Activated naive CD8-positive, alpha-beta T cell (primary cell): ENCODE results near the gene KAZN.

Source experiments
- H3K27ac Mint-ChIP-seq: one replicate; pipeline ENCODE4 v1.8.0; 2021; ENCODE audit warnings: mixed read lengths
- H3K27me3 Mint-ChIP-seq: one replicate; pipeline ENCODE4 v1.8.0; 2021; ENCODE audit warnings: mixed read lengths
- H3K36me3 Mint-ChIP-seq: one replicate; pipeline ENCODE4 v1.8.0; 2021; ENCODE audit warnings: mixed read lengths
- H3K4me1 Mint-ChIP-seq: one replicate; pipeline ENCODE4 v1.8.0; 2021; ENCODE audit warnings: low read depth, mixed read lengths
- H3K4me3 Mint-ChIP-seq: one replicate; pipeline ENCODE4 v1.8.0; 2021; ENCODE audit warnings: mild to moderate bottlenecking, mixed read lengths
- H3K9me3 Mint-ChIP-seq: one replicate; pipeline ENCODE4 v1.8.0; 2021; ENCODE audit warnings: low read depth, mixed read lengths

Gene KAZN

DNA sequence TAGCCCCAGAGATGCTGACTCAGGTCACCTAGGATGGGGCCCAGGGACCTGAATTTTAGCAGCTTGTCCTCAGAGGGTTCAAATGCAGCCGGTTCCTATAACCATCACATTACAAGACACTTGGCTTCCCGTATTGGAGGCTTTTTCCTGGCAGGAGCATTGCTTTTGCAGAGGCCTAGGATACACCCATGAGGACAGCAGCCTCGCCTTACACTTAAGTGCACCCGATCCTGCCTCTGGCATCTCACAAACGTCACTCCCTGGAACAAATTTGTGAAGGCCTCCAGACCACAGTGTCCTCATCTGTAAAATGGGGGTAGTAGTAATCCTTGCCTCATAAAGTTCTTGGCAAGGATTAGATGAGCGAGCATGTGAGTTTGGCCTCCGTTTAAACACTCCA lies 130.0 kb downstream of the KAZN start:
- H3K4me1 Mint-ChIP-seq = no peaks in the 10 kb centered on the region
- H3K36me3 Mint-ChIP-seq = no peaks in the 10 kb centered on the region
- no peak overlapping the region for H3K4me3 Mint-ChIP-seq
- no peak overlapping the region for H3K27ac Mint-ChIP-seq
- H3K27me3 Mint-ChIP-seq = peaks cover 2% of the 10 kb centered on the region
- no peaks in the 10 kb centered on the region for H3K9me3 Mint-ChIP-seq

DNA sequence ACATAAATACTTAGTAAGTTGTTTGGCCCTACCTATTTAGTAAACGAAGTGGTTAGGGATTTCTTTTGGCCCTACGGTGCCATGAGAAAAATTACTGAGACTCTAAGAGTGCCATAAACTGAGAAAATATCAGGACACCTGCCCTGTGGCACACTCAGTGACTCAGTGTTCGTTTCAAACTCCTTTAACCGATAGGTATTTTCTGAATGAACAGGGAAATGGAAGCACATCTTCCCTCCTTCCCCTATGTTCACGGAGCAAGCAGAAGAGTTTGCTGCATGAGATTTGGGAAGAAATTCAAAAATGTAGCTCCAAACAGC lies 134.2 kb downstream of the KAZN start:
- Mint-ChIP-seq H3K4me3 (no peak overlapping the region), H3K27me3 (peaks cover 7% of the 10 kb centered on the region), H3K27ac (no peak overlapping the region), H3K36me3 (no peaks in the 10 kb centered on the region), H3K9me3 (no peaks in the 10 kb centered on the region), H3K4me1 (no peaks in the 10 kb centered on the region)

DNA sequence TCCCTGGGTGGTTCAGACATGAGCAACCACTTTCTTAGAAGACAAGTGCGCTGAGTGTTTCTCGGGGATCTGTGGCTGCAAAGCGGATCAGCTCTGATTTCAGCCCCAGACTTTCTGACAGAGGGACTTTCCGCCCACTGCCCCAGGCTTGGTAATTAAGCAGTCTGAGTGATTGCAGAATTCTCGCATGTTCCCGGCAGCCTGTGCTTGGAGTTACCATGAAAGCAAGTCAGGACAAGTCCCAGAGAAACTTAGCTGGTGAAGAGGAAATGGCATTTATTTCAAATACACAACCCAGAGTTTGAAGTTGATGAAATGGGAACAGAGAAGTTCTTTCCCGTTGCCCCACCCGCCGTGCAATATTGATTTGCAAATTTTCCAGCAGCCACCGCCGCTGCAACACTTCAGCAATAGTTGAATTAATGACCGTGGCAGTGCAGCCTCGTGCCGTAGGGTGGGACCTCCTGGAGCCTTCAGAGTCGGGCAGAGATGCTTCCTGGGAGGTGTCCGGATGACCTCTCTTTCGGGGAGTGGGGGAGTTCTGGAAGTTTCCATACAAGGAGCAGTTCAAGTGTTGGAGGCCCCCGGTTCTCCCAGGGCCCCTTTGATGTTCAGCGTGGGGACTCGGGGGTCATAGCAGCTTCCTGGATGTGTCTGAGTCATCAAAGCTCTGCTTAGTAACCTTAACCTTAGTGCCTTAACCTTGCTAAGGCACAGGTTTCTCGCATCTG lies 134.7 kb downstream of the KAZN start:
- Mint-ChIP-seq H3K36me3 (no peaks in the 10 kb centered on the region), H3K9me3 (no peaks in the 10 kb centered on the region), H3K4me3 (no peak overlapping the region), H3K4me1 (no peaks in the 10 kb centered on the region), H3K27ac (no peak overlapping the region), H3K27me3 (peaks cover 9% of the 10 kb centered on the region)

DNA sequence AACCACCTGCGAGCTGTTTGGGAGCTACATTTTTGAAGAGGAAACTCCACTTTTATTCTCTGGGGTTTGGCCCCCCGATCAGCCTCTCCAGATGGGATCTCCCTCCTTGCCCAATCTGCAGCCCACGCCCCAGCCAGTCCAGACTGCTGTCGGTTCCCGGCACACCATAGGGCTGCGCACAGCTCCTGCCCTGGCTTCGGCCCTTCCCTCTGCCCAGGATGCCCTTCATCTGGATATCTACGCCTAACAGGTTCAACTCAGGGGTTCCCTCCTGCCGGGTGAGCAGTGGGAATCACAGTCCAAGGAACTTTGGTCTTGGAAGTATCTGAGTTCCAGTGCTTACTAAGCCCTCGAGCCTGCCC lies 135.3 kb downstream of the KAZN start:
- H3K27ac Mint-ChIP-seq = no peak overlapping the region
- H3K9me3 Mint-ChIP-seq = no peaks in the 10 kb centered on the region
- H3K4me1 Mint-ChIP-seq = no peaks in the 10 kb centered on the region
- H3K27me3 Mint-ChIP-seq = peaks cover 9% of the 10 kb centered on the region
- H3K36me3 Mint-ChIP-seq = no peaks in the 10 kb centered on the region
- H3K4me3 Mint-ChIP-seq = no peak overlapping the region

DNA sequence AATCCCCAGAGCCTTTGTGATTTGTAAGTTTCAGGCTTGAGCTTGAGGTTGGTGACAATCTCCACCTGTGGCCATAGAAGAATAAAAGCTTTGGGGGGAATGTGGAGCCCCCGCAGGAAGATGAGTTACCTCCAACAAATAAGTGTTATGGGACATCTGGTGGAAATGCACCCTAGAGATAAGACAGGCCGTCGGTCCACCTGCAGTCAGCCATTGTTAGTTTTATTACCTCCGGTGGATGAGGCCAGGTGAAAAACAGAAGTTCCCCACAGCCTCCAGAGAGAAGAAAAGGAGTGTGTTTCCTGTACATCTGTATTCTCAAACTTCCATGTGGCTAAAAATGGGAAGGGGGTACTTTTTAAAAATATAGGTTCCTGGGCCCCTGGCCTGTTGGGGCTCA lies 137.4 kb downstream of the KAZN start:
- peaks cover 16% of the 10 kb centered on the region for H3K27me3 Mint-ChIP-seq
- no peak overlapping the region for H3K27ac Mint-ChIP-seq
- H3K4me1 Mint-ChIP-seq = no peaks in the 10 kb centered on the region
- H3K36me3 Mint-ChIP-seq = no peaks in the 10 kb centered on the region
- no peaks in the 10 kb centered on the region for H3K9me3 Mint-ChIP-seq
- no peak overlapping the region for H3K4me3 Mint-ChIP-seq

DNA sequence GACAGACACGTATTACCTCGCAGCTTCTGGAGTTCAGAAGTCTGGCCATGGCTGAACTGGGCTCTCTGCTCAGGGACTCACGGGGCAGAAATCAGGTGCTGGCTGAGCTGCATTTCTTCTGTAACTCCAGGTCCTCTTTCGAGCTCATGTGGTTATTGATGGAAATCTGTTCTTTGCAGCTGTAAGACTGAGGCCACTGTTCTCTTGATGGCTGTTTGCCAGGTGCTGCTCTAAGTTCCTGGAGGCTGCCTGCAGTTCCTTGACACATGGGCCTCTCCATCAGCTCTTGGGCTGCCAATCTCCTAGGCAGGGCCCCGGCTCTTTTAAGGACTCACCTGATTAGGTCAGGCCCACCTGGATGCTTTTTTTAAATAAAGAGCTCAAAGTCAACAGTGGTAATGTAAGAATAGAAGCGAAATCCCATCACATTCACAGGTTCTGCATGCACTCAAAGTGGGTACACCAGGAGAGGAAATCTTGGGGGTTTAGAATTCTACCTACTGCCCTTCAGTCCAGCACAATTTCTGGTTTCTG lies 139.1 kb downstream of the KAZN start:
- no peaks in the 10 kb centered on the region for H3K36me3 Mint-ChIP-seq
- H3K27me3 Mint-ChIP-seq = peaks cover 22% of the 10 kb centered on the region
- H3K27ac Mint-ChIP-seq = no peak overlapping the region
- no peaks in the 10 kb centered on the region for H3K4me1 Mint-ChIP-seq
- H3K9me3 Mint-ChIP-seq = no peaks in the 10 kb centered on the region
- no peak overlapping the region for H3K4me3 Mint-ChIP-seq

DNA sequence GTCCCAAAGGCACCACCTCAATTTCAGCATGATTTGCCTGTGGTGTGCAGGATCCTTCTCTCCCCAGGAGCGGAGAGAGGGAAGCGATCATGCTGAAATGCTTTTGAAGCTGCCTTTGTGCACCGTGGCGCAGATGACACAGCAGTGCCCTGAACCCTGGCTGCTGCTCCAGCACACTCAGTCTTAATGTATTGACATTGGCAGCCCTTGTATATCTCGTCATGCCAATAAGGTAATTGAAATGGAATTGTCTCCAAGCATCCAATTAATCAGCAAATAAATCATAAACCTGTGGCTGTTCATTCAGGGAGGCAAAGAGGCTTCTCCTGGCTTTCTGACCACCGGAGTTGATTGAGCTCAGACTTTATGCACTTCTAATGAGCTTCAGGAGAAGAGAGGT lies 139.8 kb downstream of the KAZN start:
- no peaks in the 10 kb centered on the region for H3K36me3 Mint-ChIP-seq
- peaks cover 23% of the 10 kb centered on the region for H3K27me3 Mint-ChIP-seq
- no peak overlapping the region for H3K4me3 Mint-ChIP-seq
- H3K9me3 Mint-ChIP-seq = no peaks in the 10 kb centered on the region
- H3K4me1 Mint-ChIP-seq = no peaks in the 10 kb centered on the region
- H3K27ac Mint-ChIP-seq = no peak overlapping the region

DNA sequence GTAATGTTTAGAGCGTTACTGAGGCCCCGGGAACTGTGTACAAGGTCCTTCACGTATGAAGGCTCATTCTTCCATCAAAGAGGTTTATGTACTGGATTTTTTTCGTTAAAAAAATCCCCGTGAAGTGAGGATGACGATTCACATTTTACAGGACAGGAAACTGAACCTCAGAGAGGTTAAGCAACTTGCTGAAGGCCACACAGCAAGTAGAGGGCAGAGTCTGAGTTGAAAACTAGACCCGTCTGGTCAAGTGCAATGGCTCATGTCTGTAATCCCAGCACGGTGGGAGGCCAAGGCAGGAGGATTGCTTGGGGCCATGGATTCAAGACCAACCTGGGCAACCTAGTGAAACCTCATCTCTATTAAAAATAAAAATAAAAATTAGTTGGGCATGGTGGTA lies 140.2 kb downstream of the KAZN start:
- no peaks in the 10 kb centered on the region for H3K4me1 Mint-ChIP-seq
- H3K27ac Mint-ChIP-seq = no peak overlapping the region
- no peaks in the 10 kb centered on the region for H3K9me3 Mint-ChIP-seq
- peaks cover 23% of the 10 kb centered on the region for H3K27me3 Mint-ChIP-seq
- no peak overlapping the region for H3K4me3 Mint-ChIP-seq
- H3K36me3 Mint-ChIP-seq = no peaks in the 10 kb centered on the region

DNA sequence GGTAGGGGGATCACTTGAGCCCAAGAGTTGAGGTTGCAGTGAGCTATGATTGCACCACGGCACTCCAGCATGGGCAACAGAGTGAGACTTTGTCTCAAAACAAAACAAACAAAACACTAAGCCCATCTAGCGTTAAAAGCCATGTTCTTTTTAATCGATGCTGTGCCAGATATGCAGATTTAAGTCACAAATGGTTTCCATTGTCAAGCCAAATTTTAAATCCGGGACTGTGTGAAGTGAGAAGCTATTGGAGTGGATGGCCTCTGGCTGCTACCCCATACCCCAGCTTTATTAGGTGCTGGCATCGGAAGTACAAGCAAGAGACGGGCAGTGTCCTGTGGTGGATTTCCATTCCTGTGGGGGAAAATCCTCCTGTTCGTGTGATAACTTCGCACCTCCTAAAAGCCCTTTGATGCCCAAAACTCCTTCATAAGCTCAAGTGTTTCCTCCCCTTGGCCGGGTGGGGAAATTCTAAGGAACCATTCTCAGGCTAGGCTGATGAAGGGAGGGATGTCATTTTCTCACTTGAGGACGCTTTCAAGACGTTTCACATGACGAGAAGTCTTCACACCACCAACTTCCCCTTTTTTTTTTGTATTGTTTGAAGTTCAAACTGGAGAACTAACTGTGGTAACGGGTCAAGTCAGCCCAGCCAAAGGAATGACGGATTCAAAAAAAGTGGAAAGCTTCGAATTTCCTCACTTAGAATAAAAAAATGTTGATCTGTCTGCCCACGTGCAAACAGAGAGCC lies 140.8 kb downstream of the KAZN start:
- H3K27me3 Mint-ChIP-seq = peaks cover 23% of the 10 kb centered on the region
- no peaks in the 10 kb centered on the region for H3K4me1 Mint-ChIP-seq
- H3K36me3 Mint-ChIP-seq = no peaks in the 10 kb centered on the region
- H3K27ac Mint-ChIP-seq = no peak overlapping the region
- no peak overlapping the region for H3K4me3 Mint-ChIP-seq
- H3K9me3 Mint-ChIP-seq = no peaks in the 10 kb centered on the region

DNA sequence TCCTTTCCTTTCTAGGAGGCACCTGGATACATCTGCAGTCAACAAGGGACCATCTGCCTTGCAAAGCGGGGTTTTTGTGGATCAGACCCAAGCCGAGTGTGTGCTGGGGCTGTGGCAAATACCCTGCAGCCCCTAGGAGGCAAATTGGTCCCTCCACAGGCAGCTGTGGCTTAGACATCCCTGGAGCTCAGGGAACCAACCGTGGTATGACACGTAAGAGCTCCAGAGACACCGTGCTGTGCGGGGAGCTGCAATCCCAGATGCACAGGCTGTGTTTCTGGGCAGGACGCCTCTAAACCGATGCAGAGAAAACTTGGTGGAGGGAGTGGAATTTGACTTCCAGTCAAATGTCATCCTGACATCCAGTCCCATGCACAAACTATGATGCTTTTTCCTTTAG lies 141.5 kb downstream of the KAZN start:
- Mint-ChIP-seq H3K27ac (no peak overlapping the region), H3K9me3 (no peaks in the 10 kb centered on the region), H3K4me1 (no peaks in the 10 kb centered on the region), H3K36me3 (no peaks in the 10 kb centered on the region), H3K4me3 (no peak overlapping the region), H3K27me3 (peaks cover 23% of the 10 kb centered on the region)

DNA sequence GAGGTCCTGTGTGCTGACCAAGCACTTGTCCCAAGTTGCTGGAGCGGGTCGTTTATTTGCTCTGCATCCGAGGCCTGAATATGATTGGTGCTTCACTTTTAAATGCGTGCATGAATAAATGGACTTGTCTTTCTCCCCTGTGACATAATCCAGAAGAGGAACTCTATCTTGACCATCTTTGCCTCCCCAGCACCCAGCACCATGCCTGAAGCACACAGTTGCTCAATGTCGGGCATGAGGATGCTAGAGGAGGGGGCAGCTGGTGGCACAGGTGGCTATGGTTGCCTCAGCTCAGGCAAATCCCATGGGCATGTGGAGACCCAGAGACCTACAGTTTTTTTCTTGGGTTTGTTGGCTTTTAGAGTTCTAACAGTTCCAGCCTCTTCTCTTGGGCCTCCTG lies 142.6 kb downstream of the KAZN start:
- Mint-ChIP-seq H3K36me3 (no peaks in the 10 kb centered on the region), H3K27me3 (peaks cover 23% of the 10 kb centered on the region), H3K4me3 (no peak overlapping the region), H3K9me3 (no peaks in the 10 kb centered on the region), H3K4me1 (no peaks in the 10 kb centered on the region), H3K27ac (no peak overlapping the region)

DNA sequence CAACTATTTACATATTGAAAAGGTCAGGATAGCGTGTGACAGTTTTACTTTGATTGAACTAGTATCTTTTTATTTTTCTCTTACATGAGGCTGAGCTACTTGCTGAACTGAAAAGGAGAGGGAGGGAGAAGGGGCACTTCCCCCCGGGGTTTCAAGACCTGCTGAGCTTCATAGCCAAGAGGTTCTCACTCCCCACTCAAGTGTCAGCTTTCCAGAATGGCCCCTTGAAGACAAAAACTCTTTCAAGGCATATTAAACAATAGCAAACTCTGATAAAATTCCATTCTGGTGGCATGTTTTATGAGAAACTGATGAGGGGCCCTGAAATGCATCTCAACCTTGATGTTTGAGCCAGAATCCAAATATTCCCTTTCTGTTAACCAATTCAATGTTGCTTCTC lies 143.0 kb downstream of the KAZN start:
- Mint-ChIP-seq H3K36me3 (no peaks in the 10 kb centered on the region), H3K4me3 (no peak overlapping the region), H3K27me3 (peaks cover 23% of the 10 kb centered on the region), H3K27ac (no peak overlapping the region), H3K4me1 (no peaks in the 10 kb centered on the region), H3K9me3 (no peaks in the 10 kb centered on the region)

DNA sequence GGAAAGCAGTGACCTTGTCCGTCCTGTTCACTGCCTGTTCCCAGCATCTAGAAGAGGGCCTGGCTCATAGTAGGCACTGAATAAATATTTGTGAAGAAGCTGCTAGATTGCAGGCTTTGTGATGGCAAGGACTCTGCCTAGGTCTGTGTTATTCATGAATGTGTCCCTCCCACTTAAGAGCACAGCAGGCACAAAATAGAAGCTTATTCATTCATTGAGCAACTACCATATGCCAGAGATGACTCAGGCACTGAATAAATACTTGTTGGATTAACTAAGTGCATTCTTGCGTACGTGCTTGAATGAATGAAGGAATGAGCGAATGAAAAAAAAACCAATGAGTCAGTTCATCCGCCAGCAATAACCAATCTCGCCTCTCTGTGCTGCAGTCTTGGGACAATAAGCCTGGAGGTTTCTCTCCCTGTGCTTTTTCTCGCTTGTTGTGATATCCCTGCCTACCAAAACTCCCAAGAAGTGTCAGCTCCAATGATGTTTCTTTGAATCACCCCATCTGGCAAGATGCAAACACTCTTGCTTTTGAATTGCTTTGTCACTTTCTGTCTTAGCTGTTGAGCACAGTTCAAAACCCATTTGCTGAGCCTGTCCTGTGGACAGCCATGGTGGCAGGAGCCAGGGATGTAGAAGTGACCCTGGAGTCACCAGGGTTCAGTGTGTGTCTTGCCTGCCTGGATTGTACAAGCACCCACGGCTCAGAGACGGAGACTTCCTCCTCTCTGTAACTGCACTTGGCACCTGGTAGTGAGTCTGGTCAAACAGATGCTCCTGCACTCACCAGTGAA lies 143.9 kb downstream of the KAZN start:
- H3K9me3 Mint-ChIP-seq = no peaks in the 10 kb centered on the region
- H3K4me3 Mint-ChIP-seq = no peak overlapping the region
- peaks cover 16% of the 10 kb centered on the region for H3K27me3 Mint-ChIP-seq
- no peaks in the 10 kb centered on the region for H3K36me3 Mint-ChIP-seq
- H3K4me1 Mint-ChIP-seq = no peaks in the 10 kb centered on the region
- no peak overlapping the region for H3K27ac Mint-ChIP-seq

DNA sequence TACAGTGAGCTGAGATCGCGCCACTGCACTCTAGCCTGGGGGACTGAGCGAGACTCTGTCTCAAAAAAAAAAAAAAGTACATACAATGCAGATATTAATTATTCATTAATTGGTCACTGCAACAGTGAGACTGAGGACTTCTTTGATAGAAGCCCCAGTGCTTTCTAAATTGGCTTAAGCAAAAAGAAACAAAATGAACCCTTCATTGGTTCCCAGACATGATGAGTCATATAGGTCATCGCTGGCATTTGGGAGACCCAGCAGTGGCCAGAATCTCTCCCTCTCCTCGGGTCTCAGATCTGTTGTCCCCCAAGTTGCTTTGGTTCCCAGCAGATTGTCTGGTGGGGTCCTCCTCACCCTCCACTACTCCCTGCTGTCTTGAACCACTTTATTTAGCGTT lies 144.9 kb downstream of the KAZN start:
- Mint-ChIP-seq H3K27ac (no peak overlapping the region), H3K4me1 (no peaks in the 10 kb centered on the region), H3K36me3 (no peaks in the 10 kb centered on the region), H3K27me3 (peaks cover 14% of the 10 kb centered on the region), H3K9me3 (no peaks in the 10 kb centered on the region), H3K4me3 (no peak overlapping the region)

DNA sequence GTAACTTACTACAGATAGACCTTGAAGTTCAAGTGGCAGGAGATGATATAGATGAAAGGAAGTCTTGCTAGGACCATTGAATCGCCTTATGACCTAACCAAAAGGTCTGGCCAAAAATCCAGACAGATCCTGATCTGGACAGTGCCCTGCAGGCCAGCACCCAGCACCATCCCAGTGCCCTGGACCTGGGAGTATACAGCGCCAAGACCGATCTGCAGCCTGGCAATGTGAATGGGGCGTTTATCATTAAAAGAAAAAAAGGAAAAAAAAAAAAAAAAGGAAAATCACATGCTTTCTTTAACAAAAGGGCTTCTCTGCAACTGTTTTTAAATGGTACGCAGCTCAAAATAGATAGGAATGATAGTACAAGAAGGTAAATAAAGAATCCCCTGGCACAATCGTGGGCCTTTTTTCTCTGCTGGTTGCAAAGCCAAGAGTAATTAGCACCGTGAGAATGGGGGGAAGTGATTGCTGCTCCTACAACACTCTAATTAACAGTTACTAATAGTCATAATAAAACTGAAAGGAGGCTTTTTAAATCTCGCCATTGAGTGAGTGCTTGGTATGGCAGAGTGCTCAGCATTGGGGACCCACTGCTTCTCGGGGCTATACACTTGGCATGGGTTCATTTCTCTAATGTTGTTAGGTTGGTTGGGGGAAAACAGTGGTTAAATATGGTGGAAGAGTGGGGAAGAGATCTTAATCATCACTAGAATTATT lies 146.7 kb downstream of the KAZN start:
- no peak overlapping the region for H3K4me3 Mint-ChIP-seq
- no peaks in the 10 kb centered on the region for H3K4me1 Mint-ChIP-seq
- peaks cover 12% of the 10 kb centered on the region for H3K27me3 Mint-ChIP-seq
- H3K9me3 Mint-ChIP-seq = no peaks in the 10 kb centered on the region
- no peaks in the 10 kb centered on the region for H3K36me3 Mint-ChIP-seq
- no peak overlapping the region for H3K27ac Mint-ChIP-seq
